Non-pigmented ciliary epithelial cell (primary cell): ENCODE results near the gene VPS26B.
"Not testable (repeated sequence)": the region's sequence is repeated elsewhere in the genome, so short reads cannot be mapped to it uniquely, and the experiment has no call there.

Source experiments
- DNase-seq: peaks from one replicate; pipeline ENCODE4 v3.0.0-alpha.2; 2010; ENCODE audit warnings: low read depth

VPS26B gene

DNA sequence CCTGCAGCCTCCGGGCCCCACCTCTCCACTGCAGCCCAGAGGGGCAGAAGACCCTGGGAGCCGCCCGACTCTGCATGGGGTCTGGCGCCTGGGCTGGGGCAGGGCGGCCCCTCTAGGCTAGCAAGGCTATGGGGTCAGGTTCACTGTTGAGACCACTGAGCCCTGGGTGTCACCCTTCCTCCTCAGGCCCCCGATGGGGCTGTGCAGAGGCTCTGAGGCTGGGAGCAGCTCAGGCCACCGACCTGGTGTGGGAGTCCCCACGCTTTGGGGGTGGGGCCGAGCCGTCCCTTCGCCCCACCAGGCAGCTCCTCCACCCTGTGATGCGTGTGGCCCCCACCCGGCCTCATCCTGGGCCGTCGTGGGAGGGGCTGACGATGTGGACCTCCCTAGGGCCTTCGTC, 57.2 kb downstream of the VPS26B start:
- not testable (repeated sequence) for DNase-seq

DNA sequence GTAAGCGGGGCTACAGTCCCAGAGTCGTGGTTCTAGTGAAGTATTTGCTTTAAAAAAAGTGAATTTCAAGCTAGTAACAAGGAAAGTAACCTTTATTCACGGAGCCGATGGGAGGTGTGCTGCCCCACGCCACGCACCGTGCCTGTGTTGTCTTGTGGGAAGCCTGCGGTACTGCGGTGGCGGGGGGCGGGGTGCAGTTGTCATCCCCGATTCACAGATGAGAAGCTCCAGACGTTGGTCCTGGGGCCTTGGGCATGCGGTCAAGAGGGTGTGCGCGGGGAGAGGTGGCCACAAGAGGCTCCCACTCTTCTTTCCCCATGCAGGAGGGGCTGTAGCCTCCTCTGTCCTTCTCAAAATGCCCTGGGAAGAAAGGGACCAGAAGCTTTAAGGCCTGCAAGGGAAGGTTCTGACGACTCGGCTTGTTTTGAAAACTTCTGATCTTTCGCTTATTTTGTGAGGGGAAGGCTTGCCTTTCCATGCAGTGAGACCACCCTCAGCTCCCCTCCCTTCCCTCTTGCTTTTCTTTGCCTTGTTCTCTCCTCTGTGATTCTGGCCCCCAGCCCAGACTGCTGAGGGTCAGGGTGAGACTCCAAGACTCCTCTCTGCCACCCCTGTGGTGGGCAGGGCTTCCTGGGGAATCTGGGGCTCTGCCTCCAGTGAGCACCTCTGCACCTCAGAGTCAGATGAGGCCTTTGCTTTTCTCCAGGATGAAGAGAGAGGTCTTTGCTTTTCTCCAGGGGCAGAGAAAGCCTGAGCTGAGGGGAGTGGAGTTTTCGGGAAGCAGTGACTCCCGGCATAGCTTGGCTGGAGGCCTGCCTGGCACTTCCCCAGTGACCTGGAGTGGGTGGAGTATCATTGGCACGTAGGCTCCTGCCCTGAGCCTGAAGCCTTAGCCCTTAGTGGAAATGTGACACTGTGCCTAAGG, 57.9 kb downstream of the VPS26B start:
- no peak for DNase-seq

DNA sequence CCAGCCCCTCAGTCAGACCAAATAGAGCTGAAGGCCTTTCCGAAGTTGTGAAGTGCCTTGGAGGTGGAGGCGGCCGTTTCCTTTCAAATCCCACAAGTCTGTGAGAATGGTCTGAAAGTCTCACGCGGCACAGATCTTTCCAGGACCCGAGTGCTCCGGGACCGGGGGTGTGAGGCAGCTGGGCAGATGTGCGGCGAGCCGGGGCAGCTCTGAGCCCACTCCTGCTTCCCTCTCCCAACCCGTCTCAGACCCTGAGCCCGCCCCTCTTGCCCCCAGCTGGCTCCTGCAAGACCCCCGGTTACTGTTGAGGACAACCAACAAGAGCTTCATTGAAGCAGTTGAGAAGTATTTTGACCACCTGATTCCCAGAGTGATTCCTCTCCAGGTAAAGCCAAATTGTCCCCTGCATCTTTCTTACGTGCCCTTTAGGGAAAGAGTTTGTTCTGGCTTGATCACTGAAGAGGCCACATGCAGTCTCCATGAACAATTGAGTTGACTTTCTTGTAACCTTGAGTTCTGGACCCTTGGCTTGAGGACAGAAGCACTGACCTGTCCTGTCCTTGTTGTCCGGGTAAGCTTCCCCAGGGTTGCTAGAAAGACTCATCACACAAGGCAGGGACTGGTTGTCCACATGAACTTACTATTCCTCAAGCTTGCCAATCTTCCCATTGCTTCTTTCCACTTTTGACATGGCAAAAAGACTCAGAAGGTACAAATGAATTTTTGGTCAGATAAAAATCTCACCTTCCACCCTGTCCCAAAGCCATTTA, 59.2 kb downstream of the VPS26B start:
- DNase-seq = no peak

DNA sequence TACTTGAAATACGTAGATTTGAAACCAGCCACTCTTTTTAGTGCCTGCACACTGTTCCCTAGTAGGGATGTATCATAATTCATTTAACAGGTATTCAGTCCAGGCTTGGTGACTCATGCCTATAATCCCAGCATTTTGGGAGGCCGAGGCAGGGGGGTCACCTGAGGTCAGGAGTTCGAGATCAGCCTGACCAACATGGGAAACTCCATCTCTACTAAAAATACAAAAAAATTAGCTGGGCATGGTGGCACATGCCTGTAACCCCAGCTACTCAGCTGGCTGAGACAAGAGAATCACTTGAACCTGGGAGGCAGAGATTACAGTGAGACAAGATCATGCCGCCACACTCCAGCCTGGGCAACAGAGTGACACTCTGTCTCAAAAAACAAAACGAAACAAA, 59.9 kb downstream of the VPS26B start:
- DNase-seq = not testable (repeated sequence)

DNA sequence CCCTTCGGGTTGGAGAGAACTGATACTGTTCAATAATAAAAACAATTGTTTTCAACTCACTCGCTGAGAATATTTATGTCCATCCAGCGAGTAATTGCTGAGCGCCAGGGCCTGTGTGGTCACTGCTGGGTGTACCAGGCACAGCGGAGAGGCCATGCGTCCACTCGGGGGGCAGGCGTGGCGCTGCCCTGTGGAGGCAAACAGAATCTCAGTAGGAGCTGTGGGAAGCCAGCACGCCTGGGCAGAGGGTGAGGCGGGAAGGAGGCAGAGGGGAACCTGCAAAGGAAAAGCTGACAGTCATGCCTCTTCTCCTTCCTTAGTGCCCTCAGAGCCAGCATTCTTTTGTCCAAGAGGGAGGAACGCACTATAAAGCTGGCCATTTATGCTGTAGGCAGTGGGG, 63.1 kb downstream of the VPS26B start:
- DNase-seq = no peak

DNA sequence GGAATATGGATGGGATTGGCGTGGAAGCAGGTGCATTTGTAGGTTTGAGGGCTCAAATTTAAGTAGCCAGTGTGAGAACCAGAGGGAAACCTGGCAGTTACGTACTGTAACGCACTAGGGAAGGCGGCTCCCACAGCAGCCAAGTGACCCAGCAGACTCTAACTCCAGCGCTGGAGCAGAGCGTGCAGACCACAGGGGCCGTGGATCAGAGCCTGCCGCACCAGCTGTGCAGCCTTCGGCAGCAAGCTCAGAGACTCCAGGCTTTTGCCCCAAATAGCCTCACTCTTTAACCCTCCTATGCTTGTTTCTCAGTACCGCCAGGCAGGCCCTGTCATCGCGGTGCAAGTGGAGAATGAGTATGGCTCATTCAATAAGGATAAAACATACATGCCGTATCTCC, 64.0 kb downstream of the VPS26B start:
- DNase-seq = no peak

DNA sequence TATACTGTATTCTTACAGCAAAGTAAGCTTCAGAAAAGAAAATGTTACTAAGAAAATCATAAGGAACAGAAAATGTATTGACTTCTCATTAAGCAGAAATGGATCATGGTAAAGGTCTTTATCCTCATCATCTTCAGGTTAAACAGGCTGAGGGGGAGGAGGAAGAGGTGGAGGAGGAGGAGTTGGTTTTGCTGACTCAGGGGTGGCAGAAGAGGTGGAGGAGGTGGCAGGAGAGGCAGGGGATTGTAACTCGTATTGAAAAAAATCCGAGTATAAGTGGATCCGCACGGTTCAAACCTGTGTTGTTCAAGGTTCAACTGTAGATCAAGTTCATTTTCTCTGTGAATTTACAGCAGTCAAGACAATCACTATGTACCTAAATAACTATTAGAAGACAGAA, 64.7 kb downstream of the VPS26B start:
- DNase-seq = no peak

DNA sequence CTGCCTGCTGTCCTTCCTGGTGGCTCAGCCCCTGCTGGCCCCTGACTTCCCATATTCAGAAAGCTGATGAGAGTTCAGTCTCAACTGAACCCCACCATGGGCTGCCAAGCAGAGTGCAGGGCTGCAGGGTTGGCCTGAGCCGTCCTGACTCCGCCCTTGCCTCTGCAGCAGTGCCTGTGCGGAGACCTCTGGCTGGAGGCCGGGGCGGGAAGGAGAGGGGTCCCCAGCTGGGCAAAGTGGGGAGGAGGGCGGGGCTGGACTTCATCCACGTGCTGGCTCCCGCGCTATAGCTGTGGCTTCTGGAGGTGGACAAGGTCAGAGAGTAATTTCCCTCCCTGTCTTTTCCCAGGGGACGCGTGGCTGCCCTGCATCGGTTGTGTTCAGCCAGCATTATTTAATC, 65.3 kb downstream of the VPS26B start:
- DNase-seq = no peak

DNA sequence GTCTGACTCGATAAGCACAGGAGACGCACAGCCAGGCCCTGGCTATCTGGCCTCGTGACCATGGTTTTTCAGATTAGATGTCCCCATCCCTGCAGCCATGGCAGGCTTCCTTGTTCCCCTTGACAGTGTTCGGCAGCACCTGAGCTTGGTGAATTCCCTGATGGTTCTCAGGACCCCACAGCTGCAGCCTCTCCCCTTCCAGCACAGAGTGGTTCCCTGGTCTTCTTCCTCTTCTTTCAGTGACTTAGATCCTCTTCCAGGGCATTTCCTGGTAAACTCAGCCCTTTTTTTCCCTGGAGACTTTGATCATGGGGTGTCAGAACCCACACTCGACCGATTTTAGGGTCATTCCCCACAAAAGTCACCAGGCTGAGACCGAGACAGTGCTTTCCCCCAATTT, 66.2 kb downstream of the VPS26B start:
- DNase-seq = no peak

DNA sequence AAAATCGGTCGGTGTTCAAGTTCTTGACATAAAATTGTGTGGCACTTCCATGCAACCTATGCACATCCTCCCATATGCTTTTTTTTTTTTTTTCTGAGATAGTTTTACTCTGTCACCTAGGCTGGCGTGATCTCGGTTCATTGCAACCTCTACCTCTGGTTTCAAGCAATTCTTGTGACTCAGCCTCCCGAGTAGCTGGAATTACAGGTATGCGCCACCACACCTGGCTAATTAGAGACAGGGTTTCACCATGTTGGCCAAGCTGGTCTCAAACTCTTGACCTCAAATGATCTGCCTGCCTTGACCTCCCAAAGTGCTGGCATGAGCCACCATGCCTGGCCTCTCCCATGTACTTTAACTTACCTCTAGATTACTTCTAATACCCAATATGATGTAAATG, 66.7 kb downstream of the VPS26B start:
- no peak for DNase-seq

DNA sequence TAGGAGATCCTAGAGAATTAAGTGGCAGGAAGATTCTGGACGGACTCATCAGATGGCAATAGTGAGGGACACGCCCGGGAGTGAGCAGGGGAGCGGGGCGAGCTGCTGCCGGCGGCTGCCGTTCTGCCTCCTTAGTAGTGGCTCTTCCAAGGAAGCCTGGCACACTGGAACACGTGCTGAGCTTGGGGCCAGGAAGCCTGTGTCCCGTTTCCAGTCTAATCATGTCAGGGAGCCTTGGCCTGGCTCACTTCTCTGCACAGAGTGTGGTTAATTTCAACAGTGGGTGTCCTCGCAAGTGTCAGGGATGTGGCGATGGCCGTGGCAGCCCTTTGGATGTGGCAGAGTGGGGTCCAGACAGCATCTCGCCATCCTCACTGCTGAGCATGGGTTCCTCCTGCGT, 68.2 kb downstream of the VPS26B start:
- no peak for DNase-seq

DNA sequence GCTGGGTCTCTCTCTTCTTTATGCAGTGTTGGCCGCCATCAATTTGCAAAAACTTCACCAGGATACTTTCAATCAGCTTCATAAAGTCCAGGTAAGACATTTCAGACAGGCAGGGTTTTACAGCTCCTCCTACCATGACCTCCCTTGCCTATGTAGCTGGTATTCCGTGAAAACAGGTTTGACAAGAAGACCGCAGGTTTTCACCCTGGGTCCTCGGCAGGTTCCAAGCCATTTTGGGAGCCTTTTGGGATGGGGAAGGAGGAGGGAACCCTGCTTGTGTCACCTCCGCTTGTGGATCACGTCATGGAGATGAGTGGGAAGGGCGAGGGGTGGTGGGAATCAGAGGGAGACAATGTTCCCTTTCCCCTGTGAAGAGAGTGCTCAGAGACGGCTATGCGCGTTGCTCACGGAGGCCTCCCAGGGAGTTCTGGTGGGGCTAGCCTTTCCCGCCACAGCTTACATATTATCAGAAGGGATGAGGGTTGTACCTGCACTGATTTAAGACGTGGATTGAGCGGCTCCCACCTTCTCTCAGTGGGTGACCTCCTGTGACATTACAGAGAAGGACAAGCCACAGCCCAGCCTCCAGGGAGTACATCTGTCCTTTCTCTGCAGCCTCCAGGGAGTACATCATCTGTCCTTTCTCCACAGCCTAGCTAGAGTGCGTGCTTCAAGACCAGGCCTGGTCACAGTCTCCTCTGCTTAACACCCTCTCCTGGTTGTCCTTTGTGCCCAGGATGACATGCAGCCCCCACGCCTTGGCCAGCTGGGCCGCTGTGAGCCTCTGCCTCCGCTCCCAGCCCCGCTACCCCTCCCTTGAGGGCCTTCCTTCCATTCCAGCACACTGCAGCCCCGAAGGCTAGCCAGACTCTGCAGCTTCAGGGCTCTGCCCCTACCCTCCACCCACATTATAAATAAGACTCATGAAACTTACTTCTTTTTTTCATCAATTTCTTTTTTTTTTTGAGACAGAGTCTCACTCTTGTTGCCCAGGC, 68.9 kb downstream of the VPS26B start:
- no peak for DNase-seq

DNA sequence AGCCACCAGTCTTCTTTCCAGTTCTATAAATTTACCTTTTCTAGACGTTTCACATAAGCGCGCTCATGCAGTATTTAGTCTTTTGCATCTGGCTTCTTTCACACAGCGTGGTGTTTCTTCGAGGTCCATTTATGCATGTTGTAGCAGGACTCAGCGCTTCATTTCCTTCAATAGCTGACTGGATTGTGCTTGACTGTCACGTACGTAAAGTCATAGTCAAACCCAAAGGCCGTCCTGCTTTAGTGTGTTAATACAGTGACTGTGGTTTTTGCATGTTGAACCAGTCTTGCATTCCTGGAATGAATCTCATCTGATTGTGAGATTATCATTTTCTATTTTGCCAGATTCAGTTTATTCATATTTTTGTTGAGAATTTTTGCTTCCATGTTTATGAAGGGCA, 70.2 kb downstream of the VPS26B start:
- no peak for DNase-seq
